ENCODE measurements around the gene FADS2.

DNA sequence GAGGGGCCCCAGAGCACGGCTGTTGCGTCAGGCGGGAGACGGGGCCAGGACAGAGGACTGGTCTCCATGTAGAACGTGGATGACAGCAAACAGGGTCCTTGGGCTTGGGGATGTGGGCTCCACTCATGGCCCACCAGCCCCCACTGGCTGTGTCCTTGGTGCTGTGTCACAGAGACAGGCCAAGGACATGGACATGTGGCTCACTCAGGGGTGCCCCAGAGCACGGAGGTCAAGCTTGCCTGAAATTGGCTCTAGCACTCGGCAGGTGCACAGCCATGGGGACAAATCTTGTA is 14.4 kb downstream of the FADS2 start:
- TF ChIP-seq POLR2AphosphoS5 (IDR thresholded peaks at IDR 0.05; ENCODE audit: low read depth) = no peak
- TF ChIP-seq, protein P1, sequence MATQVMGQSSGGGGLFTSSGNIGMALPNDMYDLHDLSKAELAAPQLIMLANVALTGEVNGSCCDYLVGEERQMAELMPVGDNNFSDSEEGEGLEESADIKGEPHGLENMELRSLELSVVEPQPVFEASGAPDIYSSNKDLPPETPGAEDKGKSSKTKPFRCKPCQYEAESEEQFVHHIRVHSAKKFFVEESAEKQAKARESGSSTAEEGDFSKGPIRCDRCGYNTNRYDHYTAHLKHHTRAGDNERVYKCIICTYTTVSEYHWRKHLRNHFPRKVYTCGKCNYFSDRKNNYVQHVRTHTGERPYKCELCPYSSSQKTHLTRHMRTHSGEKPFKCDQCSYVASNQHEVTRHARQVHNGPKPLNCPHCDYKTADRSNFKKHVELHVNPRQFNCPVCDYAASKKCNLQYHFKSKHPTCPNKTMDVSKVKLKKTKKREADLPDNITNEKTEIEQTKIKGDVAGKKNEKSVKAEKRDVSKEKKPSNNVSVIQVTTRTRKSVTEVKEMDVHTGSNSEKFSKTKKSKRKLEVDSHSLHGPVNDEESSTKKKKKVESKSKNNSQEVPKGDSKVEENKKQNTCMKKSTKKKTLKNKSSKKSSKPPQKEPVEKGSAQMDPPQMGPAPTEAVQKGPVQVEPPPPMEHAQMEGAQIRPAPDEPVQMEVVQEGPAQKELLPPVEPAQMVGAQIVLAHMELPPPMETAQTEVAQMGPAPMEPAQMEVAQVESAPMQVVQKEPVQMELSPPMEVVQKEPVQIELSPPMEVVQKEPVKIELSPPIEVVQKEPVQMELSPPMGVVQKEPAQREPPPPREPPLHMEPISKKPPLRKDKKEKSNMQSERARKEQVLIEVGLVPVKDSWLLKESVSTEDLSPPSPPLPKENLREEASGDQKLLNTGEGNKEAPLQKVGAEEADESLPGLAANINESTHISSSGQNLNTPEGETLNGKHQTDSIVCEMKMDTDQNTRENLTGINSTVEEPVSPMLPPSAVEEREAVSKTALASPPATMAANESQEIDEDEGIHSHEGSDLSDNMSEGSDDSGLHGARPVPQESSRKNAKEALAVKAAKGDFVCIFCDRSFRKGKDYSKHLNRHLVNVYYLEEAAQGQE (IDR thresholded peaks at IDR 0.05; ENCODE audit: insufficient replicate concordance, low read depth) = no peak
- TF ChIP-seq, protein P2, sequence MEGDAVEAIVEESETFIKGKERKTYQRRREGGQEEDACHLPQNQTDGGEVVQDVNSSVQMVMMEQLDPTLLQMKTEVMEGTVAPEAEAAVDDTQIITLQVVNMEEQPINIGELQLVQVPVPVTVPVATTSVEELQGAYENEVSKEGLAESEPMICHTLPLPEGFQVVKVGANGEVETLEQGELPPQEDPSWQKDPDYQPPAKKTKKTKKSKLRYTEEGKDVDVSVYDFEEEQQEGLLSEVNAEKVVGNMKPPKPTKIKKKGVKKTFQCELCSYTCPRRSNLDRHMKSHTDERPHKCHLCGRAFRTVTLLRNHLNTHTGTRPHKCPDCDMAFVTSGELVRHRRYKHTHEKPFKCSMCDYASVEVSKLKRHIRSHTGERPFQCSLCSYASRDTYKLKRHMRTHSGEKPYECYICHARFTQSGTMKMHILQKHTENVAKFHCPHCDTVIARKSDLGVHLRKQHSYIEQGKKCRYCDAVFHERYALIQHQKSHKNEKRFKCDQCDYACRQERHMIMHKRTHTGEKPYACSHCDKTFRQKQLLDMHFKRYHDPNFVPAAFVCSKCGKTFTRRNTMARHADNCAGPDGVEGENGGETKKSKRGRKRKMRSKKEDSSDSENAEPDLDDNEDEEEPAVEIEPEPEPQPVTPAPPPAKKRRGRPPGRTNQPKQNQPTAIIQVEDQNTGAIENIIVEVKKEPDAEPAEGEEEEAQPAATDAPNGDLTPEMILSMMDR (IDR thresholded peaks at IDR 0.05; ENCODE audit: insufficient read depth, low read length) = no peak
- TF ChIP-seq GABPA (IDR thresholded peaks at IDR 0.05; ENCODE audit: low read depth) = no peak
- no peak for TF ChIP-seq SPI1 (IDR thresholded peaks at IDR 0.05; ENCODE audit: borderline replicate concordance, low read depth)
